ENCODE data around the gene DHX38. TPM values are rescaled to one million over a fixed set of nuclear protein-coding genes. Genes with fewer than 3 reads are reported as not detected.

The DHX38 gene
- total RNA-seq, 4 donors from 2014 or later, result 26.9 to 75.3 (median 53.8) TPM

GRCh38 chr16:72104905-72105304 lies 11.3 kb downstream of the DHX38 start:
- ATAC-seq (no peak), DNase-seq (no peak)
- no peak overlapping the region for H3K4me3 ChIP-seq
- H3K36me3 ChIP-seq, result peaks cover 2 to 100% of the 10 kb centered on the region in 2 donors
- TF ChIP-seq CTCF (IDR thresholded peaks at IDR 0.05 in 4 of 5, conservative IDR thresholded peaks at IDR 0.05 in 1 of 5) (no peak), POLR2A (IDR thresholded peaks at IDR 0.05) (no peak)
- no peaks in the 10 kb centered on the region for H3K4me1 ChIP-seq
- intact Hi-C loops (cut with DNase I; ENCODE audit: low total_unique reads), result no loop called here
- H3K27ac ChIP-seq, result no peak overlapping the region
- in situ Hi-C loops (cut with MboI; ENCODE audit: low sequenced_read_pairs in 4 of 4), result no loop called here
- H3K27me3 ChIP-seq, result no peaks in the 10 kb centered on the region
- H3K9me3 ChIP-seq, result no peaks in the 10 kb centered on the region

- DNase-seq, result no peak
These were observed 12.3 kb downstream of the DHX38 start for GRCh38 chr16:72105978-72106377.

GRCh38 chr16:72107371-72107770 lies 13.7 kb downstream of the DHX38 start:
- Histone ChIP-seq H3K27me3 (no peaks in the 10 kb centered on the region), H3K4me1 (no peaks in the 10 kb centered on the region), H3K4me3 (no peak overlapping the region), H3K27ac (no peak overlapping the region), H3K9me3 (no peaks in the 10 kb centered on the region), H3K36me3 (peaks cover 0 to 100% of the 10 kb centered on the region in 2 donors)
- no peak for DNase-seq
- in situ Hi-C loops (cut with MboI; ENCODE audit: low sequenced_read_pairs in 4 of 4), result no loop called here
- no peak for ATAC-seq
- TF ChIP-seq POLR2A (IDR thresholded peaks at IDR 0.05), result no peak
- TF ChIP-seq CTCF (IDR thresholded peaks at IDR 0.05 in 4 of 5, conservative IDR thresholded peaks at IDR 0.05 in 1 of 5), result no peak
- intact Hi-C loops (cut with DNase I; ENCODE audit: low total_unique reads), result no loop called here

More at GRCh38 chr16:72105978-72106377, 12.3 kb downstream of the DHX38 start:
- no peaks in the 10 kb centered on the region for H3K4me1 ChIP-seq
- H3K27ac ChIP-seq, result no peak overlapping the region
- H3K9me3 ChIP-seq, result no peaks in the 10 kb centered on the region
- no peak for TF ChIP-seq CTCF (IDR thresholded peaks at IDR 0.05 in 4 of 5, conservative IDR thresholded peaks at IDR 0.05 in 1 of 5)
- TF ChIP-seq POLR2A (IDR thresholded peaks at IDR 0.05), result no peak
- intact Hi-C loops (cut with DNase I; ENCODE audit: low total_unique reads), result no loop called here
- H3K36me3 ChIP-seq, result peaks cover 2 to 100% of the 10 kb centered on the region in 2 donors
- no peaks in the 10 kb centered on the region for H3K27me3 ChIP-seq
- H3K4me3 ChIP-seq, result no peak overlapping the region
- in situ Hi-C loops (cut with MboI; ENCODE audit: low sequenced_read_pairs in 4 of 4), result no loop called here
- ATAC-seq, result no peak

- Histone ChIP-seq H3K4me3 (no peak overlapping the region), H3K4me1 (no peaks in the 10 kb centered on the region), H3K9me3 (no peaks in the 10 kb centered on the region), H3K36me3 (peaks cover 0 to 95% of the 10 kb centered on the region in 2 donors), H3K27me3 (no peaks in the 10 kb centered on the region), H3K27ac (no peak overlapping the region)
- no peak for DNase-seq
- TF ChIP-seq POLR2A (IDR thresholded peaks at IDR 0.05) (no peak), CTCF (IDR thresholded peaks at IDR 0.05 in 4 of 5, conservative IDR thresholded peaks at IDR 0.05 in 1 of 5) (no peak)
- in situ Hi-C loops (cut with MboI; ENCODE audit: low sequenced_read_pairs in 4 of 4), result no loop called here
- no peak for ATAC-seq
- intact Hi-C loops (cut with DNase I; ENCODE audit: low total_unique reads), result no loop called here
These were observed 14.9 kb downstream of the DHX38 start for GRCh38 chr16:72108353-72109102.
